ENCODE data around the gene PIGO. TPM values are rescaled to one million over a fixed set of nuclear protein-coding genes. Genes with fewer than 3 reads are reported as not detected.
A peak's percentile ranks its signal among the peaks of the same experiment; 100 is the strongest.

Gene PIGO
- total RNA-seq: 10 to 100 TPM; 12.5 to 15.0 TPM

GRCh38 chr9:35096035-35096849 is at the start of gene PIGO:
TSS of gene PIGO (minus strand) at chr9:35096591. CDS start at chr9:35095565, 1,026 bp downstream.
- ATAC-seq (peak; percentile 97), DNase-seq (peak; percentile 91 to 93 (median 92))
- Histone ChIP-seq H3K9me3 (no peaks in the 10 kb centered on the region), H3K27ac (peak within 1 kb of the TSS; percentile 89 to 99 (median 94)), H3K36me3 (replicated peaks in 1 of 2; ENCODE audit: insufficient read depth in 1 of 2, low read depth in 2 of 2) (peaks cover 0 to 7% of the 10 kb centered on the region in 2 donors), H3K4me1 (peaks cover 22% of the 10 kb centered on the region), H3K27me3 (no peaks in the 10 kb centered on the region), H3K4me3 (peak within 1 kb of the TSS; percentile 42 to 69)
- intact Hi-C loops (cut with DNase I): no loop called here
- WGBS, 2 donors: 0 to 3% methylated on average over 10 to 52 of the region's 53 CpGs
- TF ChIP-seq POLR2A (IDR thresholded peaks at IDR 0.05) (peak; percentile 75 to 89 (median 87)), CTCF (IDR thresholded peaks at IDR 0.05) (peak; percentile 54 to 91 (median 77))

GRCh38 chr9:35142037-35142436 is 45.6 kb upstream of the PIGO start:
- Histone ChIP-seq H3K4me3 (no peak overlapping the region), H3K9me3 (peaks cover 0 to 21% (median 0%) of the 10 kb centered on the region in 3 donors), H3K27ac (no peak overlapping the region), H3K27me3 (no peaks in the 10 kb centered on the region), H3K36me3 (replicated peaks in 1 of 2; ENCODE audit: insufficient read depth in 1 of 2, low read depth in 2 of 2) (no peaks in the 10 kb centered on the region), H3K4me1 (no peaks in the 10 kb centered on the region)
- ATAC-seq (no peak), DNase-seq (no peak)
- TF ChIP-seq POLR2A (IDR thresholded peaks at IDR 0.05): no peak
- no peak for TF ChIP-seq CTCF (IDR thresholded peaks at IDR 0.05)
- 84 to 88% methylated on average over 5 of the region's 5 CpGs for WGBS, 2 donors
- intact Hi-C loops (cut with DNase I): no loop called here

- WGBS, 2 donors: 90 to 97% methylated on average over 2 of the region's 2 CpGs
- Histone ChIP-seq H3K4me3 (no peak overlapping the region), H3K27me3 (no peaks in the 10 kb centered on the region), H3K4me1 (no peaks in the 10 kb centered on the region), H3K9me3 (peaks cover 0 to 21% (median 0%) of the 10 kb centered on the region in 3 donors), H3K27ac (no peak overlapping the region), H3K36me3 (replicated peaks in 1 of 2; ENCODE audit: insufficient read depth in 1 of 2, low read depth in 2 of 2) (no peaks in the 10 kb centered on the region)
- TF ChIP-seq POLR2A (IDR thresholded peaks at IDR 0.05): no peak
- TF ChIP-seq CTCF (IDR thresholded peaks at IDR 0.05): no peak
- intact Hi-C loops (cut with DNase I): no loop called here
- DNase-seq (no peak), ATAC-seq (no peak)
Measured at GRCh38 chr9:35140093-35140492, 43.7 kb upstream of the PIGO start.

GRCh38 chr9:35136866-35137265 is 40.5 kb upstream of the PIGO start:
- Histone ChIP-seq H3K36me3 (replicated peaks in 1 of 2; ENCODE audit: insufficient read depth in 1 of 2, low read depth in 2 of 2) (no peaks in the 10 kb centered on the region), H3K4me1 (peaks cover 7% of the 10 kb centered on the region), H3K27ac (no peak overlapping the region), H3K4me3 (no peak overlapping the region), H3K9me3 (peaks cover 0 to 10% (median 0%) of the 10 kb centered on the region in 3 donors), H3K27me3 (no peaks in the 10 kb centered on the region)
- no peak for DNase-seq
- ATAC-seq: no peak
- TF ChIP-seq CTCF (IDR thresholded peaks at IDR 0.05) (no peak), POLR2A (IDR thresholded peaks at IDR 0.05) (no peak)
- 81% methylated on average over 8 of the region's 8 CpGs for WGBS, 2 donors
- intact Hi-C loops (cut with DNase I): no loop called here

All from body of pancreas (tissue), 4 donors.